ENCODE results near the gene FOXI1. TPM values are rescaled to one million over a fixed set of nuclear protein-coding genes. Genes with fewer than 3 reads are reported as not detected.

FOXI1 gene
- total RNA-seq, 1 experiment from 2014 or later = not detected

- no peaks in the 10 kb centered on the region for H3K27me3 ChIP-seq (ENCODE audit: insufficient read depth, low read length)
- H3K4me3 ChIP-seq (replicated peaks in 1 of 2; ENCODE audit: low read depth in 1 of 2, low read length in 2 of 2) = no peak overlapping the region
- H3K9ac ChIP-seq (ENCODE audit: low read length) = no peak overlapping the region
- no peak for DNase-seq (ENCODE audit: low read depth, low spot score)
- BruUV-seq (replicated peaks) = no TSS peak
- no peak overlapping the region for H3K4me2 ChIP-seq (ENCODE audit: low read length)
- no peaks in the 10 kb centered on the region for H3K9me2 ChIP-seq (ENCODE audit: insufficient read depth)
- no peaks in the 10 kb centered on the region for H3K9me3 ChIP-seq (ENCODE audit: control insufficient read depth in 1 of 2, insufficient read depth in 1 of 2, low read depth in 1 of 2, low read length in 2 of 2)
- TF ChIP-seq JUND (IDR thresholded peaks at IDR 0.05) (no peak), ZBTB33 (IDR thresholded peaks at IDR 0.05; ENCODE audit: extremely low read depth, insufficient replicate concordance, low read length) (no peak), ELF1 (IDR thresholded peaks at IDR 0.05; ENCODE audit: borderline replicate concordance, low read depth) (no peak), EZH2phosphoT487 (IDR thresholded peaks at IDR 0.05; ENCODE audit: borderline replicate concordance) (no peak), RAD21 (IDR thresholded peaks at IDR 0.05; ENCODE audit: low read depth) (no peak), SRF (IDR thresholded peaks at IDR 0.05; ENCODE audit: low read depth) (no peak), TCF7L2 (IDR thresholded peaks at IDR 0.05; ENCODE audit: borderline replicate concordance, extremely low read depth, insufficient read depth, insufficient read length) (no peak), ATF3 (IDR thresholded peaks at IDR 0.05) (no peak), POLR2A (IDR thresholded peaks at IDR 0.05; ENCODE audit: borderline replicate concordance, extremely low read depth, insufficient read depth, insufficient read length) (no peak)
- ATAC-seq = no peak
- POLR2A ChIA-PET = no interaction called here
- no peak overlapping the region for H2AFZ ChIP-seq (ENCODE audit: low read depth, low read length, poor library complexity, severe bottlenecking)
- H4K20me1 ChIP-seq (ENCODE audit: insufficient read depth) = no peaks in the 10 kb centered on the region
- no peaks in the 10 kb centered on the region for H3K4me1 ChIP-seq (ENCODE audit: control insufficient read depth in 1 of 2, insufficient read depth in 2 of 2, low read length in 2 of 2)
- H3K36me3 ChIP-seq (ENCODE audit: control insufficient read depth in 1 of 2, insufficient read depth in 2 of 2, low read length in 2 of 2) = no peaks in the 10 kb centered on the region
- intact Hi-C loops (cut with micrococcal nuclease) = no loop called here
- CTCF ChIA-PET = interaction anchor here (1.0 kb wide), 1 partner anchor 70 kb away, joined by 3 read pairs; no protein-coding TSS in a partner anchor
- RAD21 ChIA-PET (ENCODE audit: low non-redundant PET in 1 of 2, low total read pairs in 2 of 2, uncharacterized antibody in 2 of 2, unreplicated experiment in 2 of 2) = no interaction called here
- no peak overlapping the region for H3K27ac ChIP-seq (ENCODE audit: low read depth, low read length)
- no peaks in the 10 kb centered on the region for H3K79me2 ChIP-seq (ENCODE audit: insufficient read depth, low read length)
Observed at GRCh38 chr5:170114271-170114670, 8.6 kb downstream of the FOXI1 start.

Measured in HCT116 (cell line).